ENCODE measurements around the gene RABGAP1L.
"Not testable (repeated sequence)": the region's sequence is repeated elsewhere in the genome, so short reads cannot be mapped to it uniquely, and the experiment has no call there.

DNA sequence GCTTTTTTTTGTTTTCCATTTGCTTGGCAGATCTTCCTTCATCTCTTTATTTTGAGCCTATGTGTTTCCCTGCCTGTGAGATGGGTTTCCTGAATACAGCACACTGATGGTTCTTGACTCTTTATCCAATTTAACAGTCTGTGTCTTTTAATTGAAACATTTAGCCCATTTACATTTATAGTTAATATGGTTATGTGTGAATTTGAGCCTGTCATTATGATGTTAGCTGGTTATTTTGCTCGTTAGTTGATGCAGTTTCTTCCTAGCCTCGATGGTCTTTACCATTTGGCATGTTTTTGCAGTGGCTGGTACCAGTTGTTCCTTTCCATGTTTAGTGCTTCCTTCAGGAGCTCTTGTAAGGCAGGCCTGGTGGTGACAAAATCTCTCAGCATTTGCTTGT lies 384.1 kb downstream of the RABGAP1L start:
- TF ChIP-seq, protein P1, sequence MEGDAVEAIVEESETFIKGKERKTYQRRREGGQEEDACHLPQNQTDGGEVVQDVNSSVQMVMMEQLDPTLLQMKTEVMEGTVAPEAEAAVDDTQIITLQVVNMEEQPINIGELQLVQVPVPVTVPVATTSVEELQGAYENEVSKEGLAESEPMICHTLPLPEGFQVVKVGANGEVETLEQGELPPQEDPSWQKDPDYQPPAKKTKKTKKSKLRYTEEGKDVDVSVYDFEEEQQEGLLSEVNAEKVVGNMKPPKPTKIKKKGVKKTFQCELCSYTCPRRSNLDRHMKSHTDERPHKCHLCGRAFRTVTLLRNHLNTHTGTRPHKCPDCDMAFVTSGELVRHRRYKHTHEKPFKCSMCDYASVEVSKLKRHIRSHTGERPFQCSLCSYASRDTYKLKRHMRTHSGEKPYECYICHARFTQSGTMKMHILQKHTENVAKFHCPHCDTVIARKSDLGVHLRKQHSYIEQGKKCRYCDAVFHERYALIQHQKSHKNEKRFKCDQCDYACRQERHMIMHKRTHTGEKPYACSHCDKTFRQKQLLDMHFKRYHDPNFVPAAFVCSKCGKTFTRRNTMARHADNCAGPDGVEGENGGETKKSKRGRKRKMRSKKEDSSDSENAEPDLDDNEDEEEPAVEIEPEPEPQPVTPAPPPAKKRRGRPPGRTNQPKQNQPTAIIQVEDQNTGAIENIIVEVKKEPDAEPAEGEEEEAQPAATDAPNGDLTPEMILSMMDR (IDR thresholded peaks at IDR 0.05): not testable (repeated sequence)
- not testable (repeated sequence) for TF ChIP-seq POLR2A (IDR thresholded peaks at IDR 0.05)
